Measurements from ENCODE around the gene DOCK10. TPM values are rescaled to one million over a fixed set of nuclear protein-coding genes. Genes with fewer than 3 reads are reported as not detected.

Gene DOCK10
- total and polyA plus RNA-seq, 10 of the 15 experiments (the other 5 are each of a cell fraction or from before 2014, with no cell fraction given), result 16.9 to 120 (median 85.5) TPM

DNA sequence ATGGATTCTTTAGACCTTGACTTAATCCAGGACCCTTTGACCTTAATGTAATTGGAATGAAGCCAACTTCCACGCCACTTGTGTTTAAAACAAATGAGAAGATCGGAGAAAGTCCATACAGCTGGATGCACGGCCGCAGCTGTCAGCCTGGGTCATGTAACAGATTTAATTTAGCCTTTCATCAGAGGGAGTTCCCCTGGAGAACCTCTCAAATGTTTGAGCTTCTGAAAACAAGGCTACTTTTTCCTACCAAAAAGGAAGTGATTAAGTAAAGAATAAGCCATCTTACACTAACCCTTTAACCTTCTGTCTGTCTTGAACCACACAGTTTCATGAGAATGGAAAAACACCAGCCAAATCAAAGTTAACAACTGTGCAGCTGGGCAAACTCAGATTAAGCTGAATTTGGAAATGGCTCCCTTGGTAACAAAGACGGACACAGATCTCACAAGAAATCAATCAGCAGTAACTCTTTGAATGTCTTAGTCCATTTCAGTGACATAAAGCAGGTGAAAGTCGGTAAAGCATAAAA is 103.6 kb downstream of the DOCK10 start (continued):
- TF ChIP-seq, protein P1, sequence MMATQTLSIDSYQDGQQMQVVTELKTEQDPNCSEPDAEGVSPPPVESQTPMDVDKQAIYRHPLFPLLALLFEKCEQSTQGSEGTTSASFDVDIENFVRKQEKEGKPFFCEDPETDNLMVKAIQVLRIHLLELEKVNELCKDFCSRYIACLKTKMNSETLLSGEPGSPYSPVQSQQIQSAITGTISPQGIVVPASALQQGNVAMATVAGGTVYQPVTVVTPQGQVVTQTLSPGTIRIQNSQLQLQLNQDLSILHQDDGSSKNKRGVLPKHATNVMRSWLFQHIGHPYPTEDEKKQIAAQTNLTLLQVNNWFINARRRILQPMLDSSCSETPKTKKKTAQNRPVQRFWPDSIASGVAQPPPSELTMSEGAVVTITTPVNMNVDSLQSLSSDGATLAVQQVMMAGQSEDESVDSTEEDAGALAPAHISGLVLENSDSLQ (IDR thresholded peaks at IDR 0.05), result peak; percentile 51
- no peak for TF ChIP-seq WRNIP1 (IDR thresholded peaks at IDR 0.05; ENCODE audit: borderline replicate concordance, low read depth, low read length)
- TF ChIP-seq NFYB (IDR thresholded peaks at IDR 0.05; ENCODE audit: insufficient read depth, low read depth, low read length), result no peak
- no peak for TF ChIP-seq HCFC1 (IDR thresholded peaks at IDR 0.05; ENCODE audit: low read length)
- TF ChIP-seq JUNB (IDR thresholded peaks at IDR 0.05), result no peak; the same call in 1 of the 2 replicates
- TF ChIP-seq SPI1 (IDR thresholded peaks at IDR 0.05; ENCODE audit: borderline replicate concordance, insufficient read depth, low read depth, low read length), result peak; percentile 54
- no peak for TF ChIP-seq SMC3 (IDR thresholded peaks at IDR 0.05; ENCODE audit: borderline replicate concordance, low read length)
- no peak for TF ChIP-seq FOS (IDR thresholded peaks at IDR 0.05; ENCODE audit: borderline replicate concordance, extremely low read depth, insufficient read length)
- TF ChIP-seq BRCA1 (IDR thresholded peaks at IDR 0.05; ENCODE audit: low read depth, low read length), result no peak
- TF ChIP-seq, protein P2, sequence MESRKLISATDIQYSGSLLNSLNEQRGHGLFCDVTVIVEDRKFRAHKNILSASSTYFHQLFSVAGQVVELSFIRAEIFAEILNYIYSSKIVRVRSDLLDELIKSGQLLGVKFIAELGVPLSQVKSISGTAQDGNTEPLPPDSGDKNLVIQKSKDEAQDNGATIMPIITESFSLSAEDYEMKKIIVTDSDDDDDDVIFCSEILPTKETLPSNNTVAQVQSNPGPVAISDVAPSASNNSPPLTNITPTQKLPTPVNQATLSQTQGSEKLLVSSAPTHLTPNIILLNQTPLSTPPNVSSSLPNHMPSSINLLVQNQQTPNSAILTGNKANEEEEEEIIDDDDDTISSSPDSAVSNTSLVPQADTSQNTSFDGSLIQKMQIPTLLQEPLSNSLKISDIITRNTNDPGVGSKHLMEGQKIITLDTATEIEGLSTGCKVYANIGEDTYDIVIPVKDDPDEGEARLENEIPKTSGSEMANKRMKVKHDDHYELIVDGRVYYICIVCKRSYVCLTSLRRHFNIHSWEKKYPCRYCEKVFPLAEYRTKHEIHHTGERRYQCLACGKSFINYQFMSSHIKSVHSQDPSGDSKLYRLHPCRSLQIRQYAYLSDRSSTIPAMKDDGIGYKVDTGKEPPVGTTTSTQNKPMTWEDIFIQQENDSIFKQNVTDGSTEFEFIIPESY (IDR thresholded peaks at IDR 0.05), result no peak
- no peak for TF ChIP-seq NFYA (IDR thresholded peaks at IDR 0.05; ENCODE audit: borderline replicate concordance, low read depth, low read length)
- no peak for TF ChIP-seq CEBPB (IDR thresholded peaks at IDR 0.05; ENCODE audit: borderline replicate concordance in 1 of 2, low read depth in 2 of 2, low read length in 2 of 2)
- no peak for TF ChIP-seq PML (IDR thresholded peaks at IDR 0.05; ENCODE audit: low read length)
- TF ChIP-seq NRF1 (conservative IDR thresholded peaks at IDR 0.05; ENCODE audit: low read depth, low read length), result no peak
- TF ChIP-seq, protein P3, sequence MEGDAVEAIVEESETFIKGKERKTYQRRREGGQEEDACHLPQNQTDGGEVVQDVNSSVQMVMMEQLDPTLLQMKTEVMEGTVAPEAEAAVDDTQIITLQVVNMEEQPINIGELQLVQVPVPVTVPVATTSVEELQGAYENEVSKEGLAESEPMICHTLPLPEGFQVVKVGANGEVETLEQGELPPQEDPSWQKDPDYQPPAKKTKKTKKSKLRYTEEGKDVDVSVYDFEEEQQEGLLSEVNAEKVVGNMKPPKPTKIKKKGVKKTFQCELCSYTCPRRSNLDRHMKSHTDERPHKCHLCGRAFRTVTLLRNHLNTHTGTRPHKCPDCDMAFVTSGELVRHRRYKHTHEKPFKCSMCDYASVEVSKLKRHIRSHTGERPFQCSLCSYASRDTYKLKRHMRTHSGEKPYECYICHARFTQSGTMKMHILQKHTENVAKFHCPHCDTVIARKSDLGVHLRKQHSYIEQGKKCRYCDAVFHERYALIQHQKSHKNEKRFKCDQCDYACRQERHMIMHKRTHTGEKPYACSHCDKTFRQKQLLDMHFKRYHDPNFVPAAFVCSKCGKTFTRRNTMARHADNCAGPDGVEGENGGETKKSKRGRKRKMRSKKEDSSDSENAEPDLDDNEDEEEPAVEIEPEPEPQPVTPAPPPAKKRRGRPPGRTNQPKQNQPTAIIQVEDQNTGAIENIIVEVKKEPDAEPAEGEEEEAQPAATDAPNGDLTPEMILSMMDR (IDR thresholded peaks at IDR 0.05 in 2 of 3, conservative IDR thresholded peaks at IDR 0.05 in 1 of 3; ENCODE audit: control insufficient read depth in 2 of 3, extremely low read depth in 1 of 3, insufficient read depth in 1 of 3, low read depth in 3 of 3, low read length in 3 of 3), result no peak
- TF ChIP-seq, protein P4, sequence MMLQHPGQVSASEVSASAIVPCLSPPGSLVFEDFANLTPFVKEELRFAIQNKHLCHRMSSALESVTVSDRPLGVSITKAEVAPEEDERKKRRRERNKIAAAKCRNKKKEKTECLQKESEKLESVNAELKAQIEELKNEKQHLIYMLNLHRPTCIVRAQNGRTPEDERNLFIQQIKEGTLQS (IDR thresholded peaks at IDR 0.05; ENCODE audit: borderline replicate concordance, extremely low read depth, low read depth, low read length), result no peak
- TF ChIP-seq SUZ12 (IDR thresholded peaks at IDR 0.05; ENCODE audit: unreplicated experiment), result no peak
- TF ChIP-seq, protein P5, sequence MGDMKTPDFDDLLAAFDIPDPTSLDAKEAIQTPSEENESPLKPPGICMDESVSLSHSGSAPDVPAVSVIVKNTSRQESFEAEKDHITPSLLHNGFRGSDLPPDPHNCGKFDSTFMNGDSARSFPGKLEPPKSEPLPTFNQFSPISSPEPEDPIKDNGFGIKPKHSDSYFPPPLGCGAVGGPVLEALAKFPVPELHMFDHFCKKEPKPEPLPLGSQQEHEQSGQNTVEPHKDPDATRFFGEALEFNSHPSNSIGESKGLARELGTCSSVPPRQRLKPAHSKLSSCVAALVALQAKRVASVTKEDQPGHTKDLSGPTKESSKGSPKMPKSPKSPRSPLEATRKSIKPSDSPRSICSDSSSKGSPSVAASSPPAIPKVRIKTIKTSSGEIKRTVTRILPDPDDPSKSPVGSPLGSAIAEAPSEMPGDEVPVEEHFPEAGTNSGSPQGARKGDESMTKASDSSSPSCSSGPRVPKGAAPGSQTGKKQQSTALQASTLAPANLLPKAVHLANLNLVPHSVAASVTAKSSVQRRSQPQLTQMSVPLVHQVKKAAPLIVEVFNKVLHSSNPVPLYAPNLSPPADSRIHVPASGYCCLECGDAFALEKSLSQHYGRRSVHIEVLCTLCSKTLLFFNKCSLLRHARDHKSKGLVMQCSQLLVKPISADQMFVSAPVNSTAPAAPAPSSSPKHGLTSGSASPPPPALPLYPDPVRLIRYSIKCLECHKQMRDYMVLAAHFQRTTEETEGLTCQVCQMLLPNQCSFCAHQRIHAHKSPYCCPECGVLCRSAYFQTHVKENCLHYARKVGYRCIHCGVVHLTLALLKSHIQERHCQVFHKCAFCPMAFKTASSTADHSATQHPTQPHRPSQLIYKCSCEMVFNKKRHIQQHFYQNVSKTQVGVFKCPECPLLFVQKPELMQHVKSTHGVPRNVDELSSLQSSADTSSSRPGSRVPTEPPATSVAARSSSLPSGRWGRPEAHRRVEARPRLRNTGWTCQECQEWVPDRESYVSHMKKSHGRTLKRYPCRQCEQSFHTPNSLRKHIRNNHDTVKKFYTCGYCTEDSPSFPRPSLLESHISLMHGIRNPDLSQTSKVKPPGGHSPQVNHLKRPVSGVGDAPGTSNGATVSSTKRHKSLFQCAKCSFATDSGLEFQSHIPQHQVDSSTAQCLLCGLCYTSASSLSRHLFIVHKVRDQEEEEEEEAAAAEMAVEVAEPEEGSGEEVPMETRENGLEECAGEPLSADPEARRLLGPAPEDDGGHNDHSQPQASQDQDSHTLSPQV (IDR thresholded peaks at IDR 0.05), result no peak
- TF ChIP-seq SMAD1 (IDR thresholded peaks at IDR 0.05; ENCODE audit: low read depth, partially characterized antibody), result no peak
- TF ChIP-seq RELA (IDR thresholded peaks at IDR 0.05; ENCODE audit: borderline replicate concordance, partially characterized antibody), result no peak
- TF ChIP-seq RAD21 (IDR thresholded peaks at IDR 0.05; ENCODE audit: insufficient read depth, low read depth, low read length), result no peak
